GM19395 (cell line): ENCODE data around the gene VRK1.

ENCODE experiments used
- ATAC-seq: cut with Tn5 transposase; IDR thresholded peaks from one replicate; pipeline ENCODE4 v1.9.1; 2021; ENCODE audit warnings: mild to moderate bottlenecking, moderate library complexity; ENCODE audit not compliant: unreplicated experiment

VRK1 gene

DNA sequence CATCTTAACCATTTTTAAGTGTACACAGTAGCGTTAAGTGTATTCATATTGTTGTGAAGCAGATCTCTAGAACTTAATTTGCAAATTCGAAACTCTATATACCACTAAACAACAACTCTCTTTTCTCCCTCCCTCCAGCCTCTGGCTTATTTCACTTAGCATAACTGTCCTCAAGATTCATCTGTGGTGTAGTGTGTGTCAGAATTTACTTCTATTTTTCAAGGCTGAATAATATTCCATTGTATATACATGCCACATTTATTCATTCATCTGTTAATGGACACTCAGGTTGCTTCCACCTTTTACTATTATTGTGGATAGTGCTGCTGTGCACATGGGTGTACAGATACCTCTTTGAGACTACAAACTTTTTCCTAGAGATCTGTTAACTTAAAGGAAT is 26.5 kb downstream of the VRK1 start:
- ATAC-seq, result no peak

DNA sequence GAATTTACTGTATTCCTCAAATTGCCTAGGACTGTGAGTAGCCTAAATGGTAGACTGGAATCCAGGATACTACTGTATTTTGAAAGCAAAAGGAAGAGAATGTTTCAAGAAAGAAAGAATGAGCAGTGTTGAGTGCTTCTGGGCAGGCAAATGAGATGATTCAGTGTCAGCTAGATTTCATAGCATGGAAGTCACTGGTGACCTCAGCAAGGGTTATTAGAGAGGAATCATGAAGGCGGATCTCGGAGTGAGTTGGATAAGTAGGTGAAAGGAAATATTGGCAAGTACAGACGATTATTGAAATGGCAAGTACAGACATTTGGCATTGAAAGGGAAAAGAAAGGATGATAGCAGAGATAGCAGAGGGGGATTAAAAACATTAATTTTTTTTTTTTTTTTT is 27.1 kb downstream of the VRK1 start:
- ATAC-seq, result no peak

DNA sequence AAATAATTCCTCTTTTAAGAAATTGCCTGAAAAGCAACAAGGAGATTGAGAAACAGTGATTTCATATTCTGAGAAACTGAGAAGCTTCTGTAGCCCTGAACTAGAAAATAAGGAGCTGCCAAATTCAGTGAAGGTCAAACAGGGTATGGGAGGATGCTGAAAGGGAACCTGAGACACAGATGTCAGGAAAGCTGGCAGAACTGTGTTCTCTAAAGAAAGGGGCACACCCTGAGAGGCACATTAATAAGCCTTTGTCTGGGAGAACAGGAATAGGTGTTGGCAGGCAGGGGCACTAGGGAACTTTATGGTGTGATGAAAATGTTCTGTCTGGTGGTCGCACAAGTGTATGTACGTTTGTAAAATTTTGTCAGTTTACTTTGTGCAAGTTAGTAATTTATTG is 29.6 kb downstream of the VRK1 start:
- ATAC-seq, result no peak

DNA sequence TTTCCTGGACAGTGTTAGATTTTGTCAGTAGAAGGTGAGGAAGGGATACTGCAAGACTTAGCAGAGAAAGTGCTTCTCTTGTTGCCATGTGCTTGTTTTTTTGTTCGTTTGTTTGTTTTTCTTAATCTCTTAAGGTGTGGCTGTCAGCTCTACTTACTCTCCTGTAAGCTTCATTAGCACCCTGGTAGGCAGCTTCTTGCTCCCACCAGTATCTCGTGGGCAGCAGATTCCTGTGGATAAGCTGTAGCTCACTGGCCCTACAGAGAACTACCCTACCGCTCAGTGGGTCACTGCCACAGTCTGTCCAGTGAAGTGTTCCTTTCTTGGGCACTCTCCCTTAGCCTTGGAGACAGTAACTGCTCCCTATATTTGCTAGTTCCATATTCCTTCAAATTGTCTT is 30.1 kb downstream of the VRK1 start:
- no peak for ATAC-seq

DNA sequence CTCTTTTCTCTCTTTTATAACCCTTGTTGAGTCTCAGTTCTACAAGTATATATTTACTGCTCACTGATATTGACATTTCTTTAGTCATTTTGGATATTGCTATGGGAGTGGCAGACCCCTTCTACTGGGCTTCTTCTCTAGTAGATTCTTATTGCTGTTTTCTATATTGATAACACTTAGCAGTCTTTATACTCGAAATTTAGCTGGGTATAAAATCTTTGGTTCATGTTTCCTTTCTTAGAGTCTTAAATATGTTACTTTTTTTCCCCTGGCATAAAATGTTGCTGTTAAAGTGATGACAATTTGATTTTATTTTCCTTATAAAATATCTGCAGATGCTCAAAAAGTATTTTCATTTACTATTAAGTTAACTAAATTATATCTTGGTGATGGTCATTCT is 32.6 kb downstream of the VRK1 start:
- ATAC-seq, result no peak

DNA sequence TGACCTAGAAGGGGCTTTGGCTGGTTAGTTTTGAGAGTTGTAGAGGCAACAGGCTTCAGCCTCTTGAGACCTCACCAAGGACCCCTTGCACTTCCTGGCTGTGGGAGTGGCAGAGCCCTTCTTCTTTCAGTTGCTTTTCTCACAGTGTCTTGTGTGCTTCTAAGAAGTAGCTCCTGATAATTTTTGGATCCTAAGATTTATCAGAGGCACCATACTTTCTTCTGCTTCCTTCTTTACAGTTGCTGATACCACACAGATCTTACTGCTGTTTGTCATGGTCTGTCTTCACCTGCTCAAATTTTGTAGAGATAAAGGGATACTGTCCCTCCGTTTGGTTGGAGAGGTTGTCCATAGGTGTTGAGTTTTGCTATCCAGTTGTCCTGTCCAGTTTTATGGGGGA is 33.8 kb downstream of the VRK1 start:
- ATAC-seq, result no peak

DNA sequence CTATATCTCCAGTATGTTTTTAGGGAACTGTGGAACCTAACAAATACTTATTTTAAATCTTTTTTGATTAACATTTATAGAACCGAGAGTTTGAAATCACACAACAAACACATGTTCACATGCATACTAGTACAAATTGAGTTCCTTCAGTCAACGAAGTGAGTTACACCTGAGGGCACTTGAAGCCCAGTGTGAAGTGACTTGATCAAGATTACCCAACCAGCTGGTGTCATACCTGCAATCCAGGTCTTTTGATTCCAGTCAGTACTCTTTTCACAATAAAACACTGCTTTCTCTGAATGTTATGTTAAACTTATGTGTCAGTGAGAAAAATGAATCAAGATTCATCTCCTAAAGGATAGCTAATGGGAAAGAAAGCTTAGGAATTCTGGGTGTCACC is 35.2 kb downstream of the VRK1 start:
- ATAC-seq, result no peak

DNA sequence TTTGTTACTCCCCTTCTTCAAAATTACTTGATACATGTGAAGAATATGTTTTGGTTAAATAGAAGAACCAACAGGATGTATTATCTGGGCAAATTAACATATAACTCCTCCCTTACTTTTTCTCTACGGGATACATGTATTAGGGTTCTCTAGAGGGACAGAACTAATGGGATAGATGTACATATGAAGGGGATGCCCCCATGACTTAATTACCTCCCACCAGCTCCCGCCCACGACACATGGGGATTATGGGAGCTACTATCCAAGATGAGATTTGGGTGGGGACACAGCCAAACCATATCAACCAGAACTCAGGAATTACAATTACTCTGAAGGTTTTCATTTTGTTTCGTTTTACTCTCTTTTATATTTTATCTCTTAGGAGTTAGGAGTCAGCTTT is 41.3 kb downstream of the VRK1 start:
- no peak for ATAC-seq

DNA sequence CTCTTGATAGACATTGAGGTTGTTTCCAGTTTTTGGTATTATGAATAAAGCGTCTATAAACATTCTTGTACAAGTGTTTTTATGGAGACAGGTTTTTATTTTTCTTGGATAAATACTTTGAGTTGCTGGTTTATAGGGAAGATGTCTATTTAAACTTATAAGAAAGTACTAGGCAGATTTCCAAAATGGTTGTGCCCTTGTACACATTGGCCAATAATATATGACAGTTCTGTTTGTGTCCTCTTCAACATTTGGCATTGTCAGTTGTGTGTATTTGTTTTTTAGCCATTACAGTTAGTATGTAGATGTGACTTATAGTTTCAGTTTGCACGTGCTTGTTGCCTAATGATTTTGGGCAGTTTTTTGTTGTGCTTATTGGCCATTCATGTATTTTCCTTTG is 42.1 kb downstream of the VRK1 start:
- ATAC-seq, result no peak

DNA sequence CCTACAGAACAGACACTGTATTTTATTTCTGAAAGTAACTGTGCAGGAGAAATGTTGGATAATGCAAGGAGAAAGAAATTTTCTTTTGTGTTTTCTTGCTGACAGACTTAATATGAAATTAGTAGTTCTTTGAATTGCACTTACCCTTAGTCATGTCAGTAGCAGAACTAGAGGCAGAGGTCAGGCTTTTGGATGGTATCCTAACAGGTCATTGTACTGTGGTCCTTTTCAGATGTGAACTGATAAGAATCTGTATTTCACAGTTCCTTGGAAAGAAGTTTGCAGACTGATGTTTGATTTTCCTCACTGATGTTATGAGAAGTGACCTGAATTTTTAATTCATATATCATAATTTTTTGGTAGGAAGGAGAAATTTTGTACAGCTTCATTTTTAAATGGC is 46.0 kb downstream of the VRK1 start:
- ATAC-seq, result no peak

DNA sequence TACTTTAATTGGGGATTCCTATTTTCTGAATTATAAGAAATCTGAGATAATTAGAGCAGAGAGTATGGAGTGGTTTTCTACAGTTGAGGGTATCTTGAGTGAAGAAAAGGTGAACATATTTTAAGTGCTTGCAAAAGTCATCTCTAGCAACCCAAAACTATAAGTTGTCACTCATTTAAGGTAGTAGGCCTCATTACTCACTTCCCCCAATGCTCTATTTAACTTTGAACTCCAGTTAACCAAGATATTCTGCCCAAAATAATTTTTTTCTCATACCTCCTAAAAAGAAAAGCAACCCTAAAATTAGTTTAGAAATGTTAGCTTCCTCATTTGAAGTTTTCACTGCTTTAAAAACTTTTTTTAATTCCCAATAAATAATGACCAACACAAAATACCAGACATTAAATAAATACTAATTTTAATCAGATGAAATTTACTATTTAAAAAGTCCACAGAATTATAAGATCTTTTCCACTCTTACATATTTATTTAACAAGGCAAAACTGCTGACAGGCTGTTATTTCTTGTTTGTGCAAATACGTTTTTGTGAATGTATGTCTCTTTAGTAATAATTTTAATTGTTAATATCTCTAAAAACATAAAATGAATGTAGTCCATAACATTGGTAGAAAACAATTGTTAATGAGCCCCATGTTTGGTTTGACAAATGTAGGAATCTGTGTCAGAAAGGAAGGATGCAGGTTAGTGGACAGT is 47.8 kb downstream of the VRK1 start:
- ATAC-seq, result no peak

DNA sequence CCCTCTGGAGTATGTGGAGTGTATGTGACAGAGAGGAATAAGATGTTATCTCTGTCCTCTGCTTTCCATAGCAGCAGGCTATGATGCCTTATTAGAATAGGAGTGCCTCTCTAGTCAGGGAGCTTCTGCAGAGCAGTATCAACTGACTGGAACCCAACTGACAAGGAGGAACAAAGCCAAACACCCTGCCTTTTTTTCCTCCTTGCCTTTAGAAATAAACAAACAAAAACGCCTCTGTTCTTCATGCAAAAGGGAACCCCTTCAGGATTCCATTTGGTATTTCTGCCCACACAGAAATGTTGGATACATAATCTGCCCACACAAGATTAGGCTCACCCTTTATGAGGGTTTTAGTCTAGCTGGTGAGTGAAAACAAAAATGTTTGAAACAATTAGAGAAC is 50.3 kb downstream of the VRK1 start:
- ATAC-seq, result no peak

DNA sequence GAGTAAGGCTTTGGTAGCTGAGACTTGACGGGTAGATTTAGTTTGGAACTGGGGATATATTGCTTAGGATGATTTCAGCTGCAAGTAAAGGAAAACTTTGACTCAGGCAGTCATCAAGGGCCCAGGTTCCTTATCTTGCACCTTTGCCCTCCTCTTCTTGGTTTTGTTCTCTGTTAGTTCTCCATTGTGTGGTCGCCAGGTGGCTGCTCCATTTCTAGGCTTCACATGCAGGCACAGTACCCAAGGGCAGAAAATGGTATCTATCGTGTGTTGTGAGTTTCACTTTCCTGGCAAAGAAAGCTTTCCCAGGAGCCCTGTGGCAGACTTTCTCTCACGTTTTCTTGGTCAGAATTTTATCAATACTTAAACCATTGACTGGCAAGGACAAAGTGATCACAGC is 50.8 kb downstream of the VRK1 start:
- no peak for ATAC-seq

DNA sequence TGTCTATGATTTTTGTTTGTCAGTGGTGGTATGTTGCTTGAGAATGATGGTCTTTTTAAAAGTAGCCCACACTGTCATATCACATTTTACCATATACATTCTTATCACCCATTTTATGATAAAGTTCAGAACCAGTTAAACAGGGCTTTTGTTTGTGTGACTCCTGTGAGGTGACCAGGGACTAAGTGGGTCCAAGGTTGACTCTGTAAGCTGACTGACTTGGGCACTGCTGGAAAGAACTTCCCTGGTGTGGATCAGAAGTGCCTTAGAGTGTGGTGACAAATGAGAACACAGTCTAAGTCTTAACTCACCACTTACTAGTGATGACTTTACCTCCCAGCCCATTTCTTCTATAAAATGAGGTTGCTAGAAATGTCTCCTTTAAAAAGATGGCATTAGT is 52.6 kb downstream of the VRK1 start:
- no peak for ATAC-seq

DNA sequence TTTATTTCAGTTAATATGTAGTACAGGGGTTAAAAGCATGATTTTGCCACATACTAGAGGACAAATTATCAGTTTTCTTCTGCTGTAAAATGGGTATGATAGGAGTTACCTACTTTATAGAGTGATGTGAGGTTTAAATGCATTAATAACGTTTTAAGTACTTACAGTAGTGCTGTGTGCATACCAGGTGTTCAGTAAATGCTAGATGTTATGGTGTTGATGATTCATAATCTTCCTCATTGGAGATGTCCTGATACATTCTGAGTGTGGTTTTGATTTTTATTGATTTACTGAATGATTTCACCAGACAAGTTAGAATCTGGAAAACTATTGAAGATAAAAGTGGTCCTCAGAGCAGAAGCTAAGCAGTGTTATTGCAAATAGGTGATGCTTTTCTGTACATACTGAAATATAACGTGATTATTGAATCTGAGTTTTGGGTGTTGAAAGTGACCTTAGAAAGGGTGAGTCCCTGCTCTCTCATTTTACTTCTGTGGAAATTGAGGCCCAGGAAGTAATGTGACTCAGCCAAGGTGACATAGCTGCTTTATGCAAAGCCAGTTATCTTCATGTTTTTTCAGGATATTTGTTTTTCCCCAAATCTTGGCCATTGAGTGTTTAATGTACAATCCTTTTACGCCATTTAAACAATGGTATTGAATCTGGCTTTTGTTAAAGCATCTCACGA is 54.7 kb downstream of the VRK1 start:
- no peak for ATAC-seq

DNA sequence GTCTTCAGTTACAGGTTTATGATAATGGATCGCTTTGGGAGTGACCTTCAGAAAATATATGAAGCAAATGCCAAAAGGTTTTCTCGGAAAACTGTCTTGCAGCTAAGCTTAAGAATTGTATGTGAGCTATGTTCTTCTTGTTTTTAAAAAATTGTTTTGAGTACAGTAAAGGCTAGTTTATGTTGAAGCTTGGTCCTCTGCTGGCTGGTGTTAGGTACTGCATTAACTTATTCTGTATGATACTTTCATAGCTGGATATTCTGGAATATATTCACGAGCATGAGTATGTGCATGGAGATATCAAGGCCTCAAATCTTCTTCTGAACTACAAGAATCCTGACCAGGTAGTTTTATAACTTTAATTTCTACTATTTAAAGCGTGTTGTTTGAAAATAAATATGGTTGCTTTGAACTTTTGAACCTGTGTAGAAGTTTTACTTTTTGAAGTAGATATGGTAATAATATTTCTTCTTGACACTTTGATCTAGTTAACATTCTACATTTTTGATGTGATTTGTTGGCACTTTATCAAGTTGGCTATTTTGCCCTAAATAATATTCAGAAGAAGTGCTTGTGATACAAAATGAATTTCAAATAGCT is 55.7 kb downstream of the VRK1 start:
- ATAC-seq, result peak; percentile 58

DNA sequence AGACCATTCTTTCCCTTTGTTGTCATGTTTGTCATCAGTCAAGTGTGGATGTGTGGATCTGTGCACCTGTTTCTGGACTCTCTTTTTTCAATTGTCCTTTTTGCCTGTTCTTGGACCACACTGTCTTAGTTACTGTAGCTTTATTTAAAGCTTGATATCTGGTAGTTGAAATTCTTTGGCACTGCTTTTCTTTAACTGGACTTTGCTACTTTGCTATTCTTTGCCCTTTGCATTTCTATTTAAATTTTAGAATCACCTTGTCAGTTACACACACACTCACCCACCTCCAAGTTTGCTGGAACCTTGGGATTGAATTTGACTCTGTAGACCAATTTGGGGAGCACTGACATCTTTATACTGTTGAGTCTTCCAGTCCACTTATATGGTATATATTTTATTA is 61.5 kb downstream of the VRK1 start:
- ATAC-seq, result no peak

DNA sequence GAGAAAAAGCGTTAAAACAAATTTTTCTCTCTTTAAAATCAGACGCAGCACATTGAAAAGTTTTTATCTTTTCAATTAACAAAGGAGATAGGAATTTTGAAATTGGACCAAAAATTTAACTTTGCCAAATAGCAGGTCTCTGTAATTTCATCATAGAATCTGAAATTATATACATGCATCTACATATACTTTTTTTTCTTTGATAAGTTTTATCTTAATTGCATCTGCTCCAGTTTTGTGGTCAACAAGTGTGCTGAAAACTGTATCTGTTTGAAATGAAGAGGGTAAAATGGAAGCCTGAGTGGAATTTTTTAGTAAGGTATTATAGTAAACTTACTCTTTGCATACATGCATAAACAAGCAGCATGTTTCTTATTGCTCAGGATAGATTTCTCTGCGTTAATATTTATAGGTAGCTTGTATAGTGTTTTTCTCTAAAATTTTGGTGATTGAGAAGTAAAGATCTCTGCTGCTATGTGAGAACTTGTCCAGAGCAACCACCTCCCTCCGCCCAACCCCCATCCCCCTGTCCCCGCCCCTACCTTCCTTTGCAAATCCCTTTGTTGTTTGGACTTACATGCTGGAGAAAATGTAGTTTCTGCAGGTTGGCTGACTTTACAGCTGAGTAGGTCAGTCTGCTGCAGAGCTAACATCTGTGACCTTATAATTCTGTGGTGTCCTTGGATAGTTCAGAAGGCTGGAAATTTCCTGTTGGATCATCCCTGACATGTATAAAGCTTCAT is 64.6 kb downstream of the VRK1 start:
- ATAC-seq, result no peak

DNA sequence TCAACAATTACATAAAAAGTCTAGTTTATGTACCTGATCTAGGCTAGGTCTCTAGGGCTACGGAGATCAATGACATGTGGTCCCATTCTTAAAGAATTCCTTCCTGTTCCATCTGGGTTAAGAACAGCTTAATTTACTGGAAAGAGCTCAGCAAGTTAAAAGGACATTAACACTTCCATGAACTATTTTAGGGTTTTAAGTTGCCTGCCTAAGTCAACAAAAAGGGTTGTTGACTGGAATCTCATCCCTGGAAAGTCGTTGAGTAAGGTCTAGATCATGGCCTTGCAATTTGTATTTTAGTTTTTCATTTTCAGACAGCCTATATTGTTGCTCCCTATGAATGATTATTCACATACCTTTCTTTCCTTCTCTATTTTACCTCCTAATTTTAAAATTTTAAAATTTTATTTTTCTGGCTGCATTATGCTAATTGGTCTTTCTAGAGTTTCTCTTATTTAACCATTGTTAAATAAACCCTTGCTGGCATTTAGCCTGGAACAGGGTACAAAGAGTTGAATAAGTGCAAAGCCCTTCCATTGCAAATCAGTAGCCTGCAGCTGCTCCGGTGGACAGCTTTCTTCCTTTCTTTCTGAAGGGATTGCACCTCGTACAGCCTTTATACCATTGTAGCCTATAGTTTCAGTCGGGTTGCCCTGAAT is 66.3 kb downstream of the VRK1 start:
- no peak for ATAC-seq

DNA sequence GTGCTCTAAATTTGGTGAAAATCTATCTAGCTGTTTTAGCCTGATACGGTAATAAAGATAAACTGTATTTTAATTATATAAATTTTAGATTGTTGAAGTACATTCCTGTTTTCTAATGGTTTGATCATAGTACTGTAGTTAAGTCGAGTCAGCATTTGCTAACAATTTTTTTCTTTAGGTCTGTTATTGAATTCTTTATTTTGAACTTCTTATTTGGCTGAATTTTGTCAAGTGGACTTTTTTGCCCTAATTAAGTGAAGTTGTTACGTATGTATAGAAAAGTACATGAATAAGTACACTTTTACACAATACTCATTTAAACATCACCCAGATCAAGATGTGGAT is 66.8 kb downstream of the VRK1 start:
- ATAC-seq, result no peak

DNA sequence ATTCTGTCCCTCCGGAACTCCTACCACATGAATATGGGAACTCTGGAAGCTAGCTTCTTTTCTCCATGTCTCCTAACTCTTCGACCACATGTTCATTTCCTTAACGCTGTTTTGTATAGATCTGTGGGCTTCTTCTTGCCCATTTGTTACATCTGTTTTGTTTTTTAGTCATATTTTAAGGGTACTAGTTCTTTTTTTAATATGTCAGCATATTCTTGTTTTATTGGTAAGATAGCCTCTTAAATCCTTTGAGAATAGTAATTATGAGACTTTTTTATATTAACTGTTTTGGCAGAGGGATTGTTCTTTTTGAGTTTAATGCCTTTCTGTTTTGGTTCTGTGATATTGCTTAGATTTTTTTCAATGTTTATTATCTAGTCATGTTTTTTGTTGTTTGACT is 70.5 kb downstream of the VRK1 start:
- no peak for ATAC-seq
